Activated CD4-positive, alpha-beta T cell treated with anti-CD3 and anti-CD28 coated beads for 1 hour (primary cell): ENCODE data around the gene SRXN1.

Experiments
- DNase-seq: peaks from one replicate; pipeline ENCODE4 v3.0.0-alpha.2; 2020

Gene SRXN1

DNA sequence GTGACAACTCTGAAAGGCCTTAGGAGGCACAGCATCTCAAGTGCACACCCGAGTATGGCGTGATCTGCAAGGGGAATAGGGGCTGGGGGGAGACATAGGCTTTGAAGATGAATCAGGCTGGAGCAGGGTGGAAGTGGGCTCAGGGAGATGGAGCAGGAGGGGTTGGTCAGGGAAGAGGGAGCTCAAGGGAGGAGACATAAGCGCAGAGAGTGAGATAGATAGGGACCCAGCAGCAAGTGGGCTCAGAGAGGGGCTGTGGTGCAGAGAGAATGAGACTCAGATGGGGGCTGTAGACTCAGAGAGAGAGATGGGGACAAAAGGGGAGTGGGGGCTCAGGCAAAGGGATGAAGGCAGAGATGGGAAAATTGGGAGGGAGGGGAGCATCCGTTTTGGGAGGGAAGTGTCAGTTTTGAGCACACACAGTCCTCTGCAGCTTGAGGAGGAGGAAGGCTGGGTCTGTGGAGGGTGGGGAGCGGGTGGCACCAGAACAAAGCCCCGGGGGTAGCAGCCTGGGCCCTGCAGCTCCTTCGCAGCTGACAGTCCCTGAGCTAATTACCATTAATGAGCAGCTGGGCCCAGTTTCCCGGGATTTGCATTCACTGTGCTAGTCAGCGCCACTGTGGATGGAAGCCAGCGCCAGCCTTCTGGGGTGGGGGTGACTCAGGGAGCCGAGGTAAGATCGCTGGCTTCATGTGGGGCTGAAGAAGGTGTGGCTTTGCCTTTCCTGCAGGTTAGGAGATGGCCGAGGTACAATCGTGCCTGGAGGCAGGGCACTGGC, 18.7 kb downstream of the SRXN1 start:
- DNase-seq: no peak

DNA sequence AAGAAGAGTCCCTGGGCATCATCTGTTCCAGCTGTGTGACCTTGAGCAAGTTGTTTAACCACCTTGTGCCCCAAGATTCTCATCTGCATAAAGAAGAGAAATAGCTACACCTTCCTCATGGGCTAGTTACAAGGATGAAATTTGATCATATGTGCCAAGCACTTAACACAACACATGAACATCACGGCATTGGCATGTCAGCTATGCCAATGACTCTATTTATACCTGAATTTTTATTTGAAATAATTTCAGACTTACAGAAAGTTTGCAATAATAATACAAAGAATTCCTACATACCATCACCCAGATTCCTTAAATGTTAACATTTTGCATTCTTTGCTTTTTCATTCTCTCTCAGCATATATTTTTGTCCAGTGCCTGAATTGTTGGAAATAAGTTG, 21.9 kb downstream of the SRXN1 start:
- DNase-seq: no peak

DNA sequence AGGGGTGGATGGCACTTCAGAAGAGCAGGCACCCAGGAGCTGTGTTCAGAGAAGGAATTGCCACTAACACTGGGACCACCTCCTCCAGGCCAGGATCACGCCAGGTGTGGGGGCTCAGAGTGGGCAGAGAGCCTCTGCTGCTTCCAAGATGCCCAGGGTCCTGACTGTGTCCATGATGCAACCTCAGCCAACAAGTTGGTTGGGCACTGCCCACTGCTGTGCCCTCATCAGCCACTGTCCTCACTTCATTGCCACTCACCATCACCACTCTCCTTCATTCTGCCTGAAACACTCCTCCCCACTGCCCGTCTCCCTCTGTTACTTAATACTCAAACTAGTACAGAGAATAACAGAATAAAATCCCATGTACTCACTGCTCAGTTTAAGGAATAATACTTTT, 26.4 kb downstream of the SRXN1 start:
- DNase-seq: no peak

DNA sequence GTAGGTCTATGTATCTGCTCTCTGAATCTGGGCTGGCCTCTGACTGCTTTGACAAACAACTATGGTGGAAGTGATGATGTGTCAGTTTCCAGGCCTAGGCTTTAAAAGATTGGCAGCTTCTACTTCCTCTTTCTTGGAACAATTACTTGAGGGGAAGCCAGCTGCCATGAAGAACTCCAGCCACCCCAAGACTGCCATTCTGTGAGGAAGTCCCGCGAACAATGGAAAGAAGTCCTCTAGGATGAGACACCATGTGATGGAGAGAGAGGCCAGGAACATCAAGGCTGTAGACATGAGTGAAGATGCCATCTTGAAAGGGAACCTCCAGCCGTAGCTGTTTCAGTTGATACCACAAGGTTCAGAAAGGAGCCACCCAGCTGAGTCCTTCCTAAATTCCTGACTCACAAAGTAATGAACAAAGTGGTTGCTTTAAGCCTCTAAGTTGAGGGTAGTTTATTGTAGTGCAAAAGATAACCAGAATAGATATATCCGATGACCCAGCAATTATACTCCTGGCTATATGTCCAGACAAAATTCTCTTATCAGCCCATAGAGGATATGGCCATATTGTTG, 27.6 kb downstream of the SRXN1 start:
- no peak for DNase-seq

GRCh38 chr20:623704-624103, 29.3 kb downstream of the SRXN1 start:
- DNase-seq: no peak

GRCh38 chr20:623021-623420, 30.0 kb downstream of the SRXN1 start:
- DNase-seq: no peak

DNA sequence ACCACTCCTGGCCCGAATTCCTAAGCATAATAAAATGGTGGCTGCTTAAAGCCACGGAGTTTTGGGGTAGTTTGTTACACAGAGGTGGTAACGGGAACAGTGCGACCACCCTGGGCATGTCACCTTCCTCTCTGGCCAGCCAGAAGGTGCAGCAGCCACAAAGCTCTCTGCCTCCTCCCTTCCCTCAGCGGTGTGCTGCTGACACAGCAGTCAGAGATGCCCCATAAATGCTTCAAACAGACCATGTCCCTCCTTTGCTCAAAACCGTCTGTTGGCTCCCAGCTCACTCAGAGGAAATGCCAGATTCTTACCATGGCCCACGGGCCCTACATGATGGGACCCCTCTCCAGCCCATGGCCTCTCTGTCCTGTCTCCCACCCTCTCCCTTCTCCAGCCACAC, 30.8 kb downstream of the SRXN1 start:
- DNase-seq: no peak

- DNase-seq: no peak
Observed at GRCh38 chr20:621125-621756, 31.8 kb downstream of the SRXN1 start.

DNA sequence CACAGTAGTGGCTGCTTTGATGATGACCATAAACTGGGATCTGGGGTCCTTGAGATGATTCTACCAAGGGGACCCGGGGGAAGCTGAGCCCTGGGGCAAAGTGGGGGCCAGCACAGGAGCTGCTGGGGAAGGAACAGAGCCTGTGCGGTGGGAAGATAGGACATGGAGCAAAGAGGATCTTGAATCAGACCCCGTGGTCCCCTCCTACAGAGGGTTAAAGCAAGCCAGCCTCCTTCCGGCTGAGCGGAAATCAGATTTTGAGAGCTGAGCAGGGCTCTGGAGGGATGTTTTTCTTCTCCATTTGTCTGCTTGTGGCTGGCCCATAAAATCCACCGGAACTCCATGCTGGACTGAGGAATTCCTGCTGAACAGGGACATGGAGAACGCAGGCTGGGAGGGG, 32.8 kb downstream of the SRXN1 start:
- DNase-seq: no peak

DNA sequence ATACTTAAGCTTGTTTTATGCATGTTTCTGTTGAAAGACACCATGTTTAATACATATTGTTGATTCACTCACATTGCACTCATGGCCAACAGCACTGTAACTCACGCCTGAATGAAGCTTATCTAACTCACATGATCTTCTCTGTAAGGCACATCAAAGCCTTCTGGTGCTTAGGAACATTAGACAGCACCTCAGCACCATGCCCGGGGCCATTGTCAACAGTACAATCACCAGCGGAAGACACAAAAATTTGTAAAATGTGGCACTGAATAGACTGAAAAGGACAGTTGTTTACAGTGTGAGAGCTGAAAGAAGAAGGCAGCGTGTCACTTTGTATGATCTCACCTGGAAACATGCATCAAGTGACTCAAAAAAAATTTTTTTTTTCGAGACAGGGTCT, 34.0 kb downstream of the SRXN1 start:
- DNase-seq: no peak

DNA sequence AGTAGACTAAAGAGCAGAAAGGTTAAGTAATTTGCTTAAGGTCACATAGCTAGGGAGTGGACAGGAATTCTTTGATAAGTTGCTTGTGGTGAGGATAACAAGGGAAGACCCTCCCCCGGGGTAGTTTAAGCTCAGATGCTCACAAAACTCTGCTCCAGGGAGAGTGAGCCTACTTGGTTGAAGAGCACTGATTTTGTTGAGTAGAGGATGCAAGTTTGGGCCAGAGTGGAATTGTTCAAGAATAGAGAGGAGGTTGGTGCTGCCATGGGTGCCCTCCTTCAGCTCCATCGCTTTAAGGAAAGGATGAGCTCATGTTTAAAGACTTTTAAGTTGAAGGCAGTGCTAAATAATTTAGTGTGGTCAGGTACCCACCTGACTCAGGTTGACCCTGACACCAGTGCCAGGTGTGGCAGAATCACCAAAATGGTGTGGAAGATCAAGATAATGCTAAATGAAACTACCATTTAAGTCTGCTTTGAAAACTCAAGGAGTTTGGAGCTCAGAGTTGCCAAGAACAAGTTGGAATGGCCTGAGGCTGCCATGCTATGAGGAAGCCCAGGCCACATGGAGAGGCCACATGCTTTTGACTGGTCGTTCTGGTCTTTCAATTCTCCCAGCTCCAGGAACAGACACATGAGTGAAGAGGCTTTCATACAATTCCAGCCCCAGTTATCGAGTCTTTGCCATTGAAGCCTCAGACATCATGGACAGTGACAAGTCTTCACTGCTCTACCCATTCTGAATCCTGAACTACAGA, 34.9 kb downstream of the SRXN1 start:
- no peak for DNase-seq

- DNase-seq: no peak
Observed at GRCh38 chr20:615514-615913, 37.5 kb downstream of the SRXN1 start.

DNA sequence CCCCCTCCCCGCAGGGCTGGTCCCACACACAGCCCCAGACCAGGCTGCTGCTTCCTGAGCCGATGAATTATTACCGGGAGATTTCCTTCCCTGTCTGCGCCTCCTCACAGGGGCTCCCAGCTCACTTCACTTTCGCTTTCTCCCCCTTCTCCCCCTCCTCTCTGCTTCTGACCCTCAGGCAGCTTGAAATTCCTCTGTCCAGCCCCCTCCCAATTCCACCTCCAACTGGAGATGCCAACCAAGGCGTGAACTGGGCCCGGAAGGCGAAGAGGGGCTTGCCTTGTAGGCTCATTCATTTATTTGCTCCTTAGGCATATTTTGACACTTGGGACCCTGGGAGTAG, 41.2 kb downstream of the SRXN1 start:
- no peak for DNase-seq

- DNase-seq: no peak
Observed at GRCh38 chr20:611047-611842, 41.8 kb downstream of the SRXN1 start.

DNA sequence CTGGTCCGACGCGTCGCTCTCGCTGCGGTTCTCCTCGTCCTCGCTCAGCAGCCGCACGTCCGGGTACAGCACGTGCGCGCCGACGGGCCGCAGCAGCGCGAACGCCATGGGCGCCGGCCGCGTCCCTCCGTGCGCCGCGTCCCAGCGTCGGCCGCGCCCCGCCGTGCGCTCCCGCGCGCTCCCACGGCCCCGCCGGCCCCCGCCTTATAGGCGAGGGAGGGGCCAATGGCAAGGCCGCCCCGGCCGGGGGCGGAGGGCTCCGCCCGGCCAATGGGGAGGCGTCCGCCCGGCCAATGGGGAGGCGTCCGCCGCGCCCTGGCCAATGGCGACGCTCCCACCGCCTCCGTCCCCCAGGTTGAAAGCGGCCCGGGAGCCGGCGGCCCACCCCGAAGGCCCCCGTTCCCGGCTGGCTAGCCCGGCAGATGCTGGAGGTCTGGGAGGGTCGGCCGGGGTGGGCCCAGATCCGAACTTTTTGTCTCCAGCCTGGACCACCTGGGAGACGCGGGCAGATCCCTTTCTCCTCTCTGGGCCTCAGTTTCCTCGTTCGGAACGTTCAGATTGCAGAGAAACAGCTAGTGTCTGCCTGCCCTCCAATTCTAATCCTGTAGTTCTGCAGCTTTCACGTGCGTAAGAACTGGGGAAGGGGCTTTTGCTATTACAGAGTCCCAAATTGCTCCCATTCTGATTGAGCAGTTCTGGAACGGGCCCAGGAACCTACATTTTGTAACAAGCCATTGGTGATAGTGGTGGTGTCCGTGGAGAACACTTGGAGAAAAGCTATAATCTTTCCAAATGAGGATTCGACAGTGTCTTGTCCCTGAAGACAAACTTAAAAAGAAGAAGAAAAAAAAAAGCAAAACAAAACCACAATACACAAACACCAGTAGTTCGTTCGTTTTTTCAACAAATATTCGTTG, 42.6 kb downstream of the SRXN1 start, which contains the start of gene TCF15:
TCF15 (minus strand) TSS at position 180 of the 917 bp plus-strand sequence; CDS start at position 108, 72 bp downstream.
- no peak for DNase-seq

GRCh38 chr20:609371-609964, 43.5 kb downstream of the SRXN1 start:
- no peak for DNase-seq

GRCh38 chr20:608970-609369, 44.0 kb downstream of the SRXN1 start:
- no peak for DNase-seq

GRCh38 chr20:607476-607875, 45.5 kb downstream of the SRXN1 start:
- no peak for DNase-seq

- DNase-seq: no peak
Observed at GRCh38 chr20:605237-605636, 47.8 kb downstream of the SRXN1 start.

DNA sequence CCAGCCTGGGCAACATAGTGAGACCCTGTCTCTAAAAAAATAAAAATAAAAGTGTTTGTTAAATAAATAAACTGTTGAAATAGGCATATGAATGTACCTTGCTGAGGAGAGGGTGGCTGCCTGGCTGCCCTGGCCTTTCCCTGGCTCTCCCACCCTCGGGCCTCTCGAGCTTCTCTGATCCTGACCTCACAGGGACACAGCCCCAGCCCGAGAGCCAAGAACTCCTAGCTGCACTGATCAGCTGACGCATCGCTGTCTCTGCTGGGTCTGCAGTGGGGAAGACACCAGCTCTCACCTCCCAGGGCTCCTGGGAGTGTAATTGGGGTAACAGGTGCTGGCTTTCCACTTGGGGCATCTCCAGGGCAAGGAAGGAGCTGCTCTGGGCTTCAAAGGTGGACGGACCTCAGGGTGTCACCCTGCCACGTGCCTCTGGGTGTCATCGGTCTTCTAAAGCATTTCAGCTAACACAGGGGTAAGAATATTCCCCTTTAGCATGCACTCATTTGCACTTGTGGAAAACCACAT, 49.8 kb downstream of the SRXN1 start:
- DNase-seq: no peak
